Measurements from ENCODE around the gene ADGRV1.
"Not testable (repeated sequence)": the region's sequence is repeated elsewhere in the genome, so short reads cannot be mapped to it uniquely, and the experiment has no call there.

ADGRV1 gene

DNA sequence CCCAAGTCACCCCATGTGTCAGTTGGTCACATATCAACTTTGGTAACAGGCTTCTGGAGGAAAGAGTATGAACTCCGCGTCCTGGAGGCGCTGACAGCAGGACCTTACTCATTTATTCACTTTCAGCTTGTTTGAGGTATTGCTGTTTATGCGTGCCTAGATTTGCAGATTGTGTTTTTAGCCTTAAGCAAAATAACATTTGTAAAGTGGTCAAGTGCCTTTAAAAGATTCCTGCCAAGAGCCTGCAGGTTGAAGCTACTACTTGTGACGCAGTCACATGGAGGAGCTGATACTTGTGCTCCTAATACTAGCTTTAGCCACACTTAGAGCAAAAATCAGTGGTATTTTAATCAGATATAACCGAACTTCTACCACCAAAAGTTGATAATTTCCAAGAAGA is 351.3 kb downstream of the ADGRV1 start:
- DNase-seq (ENCODE audit: low read depth in 2 of 2): no peak

DNA sequence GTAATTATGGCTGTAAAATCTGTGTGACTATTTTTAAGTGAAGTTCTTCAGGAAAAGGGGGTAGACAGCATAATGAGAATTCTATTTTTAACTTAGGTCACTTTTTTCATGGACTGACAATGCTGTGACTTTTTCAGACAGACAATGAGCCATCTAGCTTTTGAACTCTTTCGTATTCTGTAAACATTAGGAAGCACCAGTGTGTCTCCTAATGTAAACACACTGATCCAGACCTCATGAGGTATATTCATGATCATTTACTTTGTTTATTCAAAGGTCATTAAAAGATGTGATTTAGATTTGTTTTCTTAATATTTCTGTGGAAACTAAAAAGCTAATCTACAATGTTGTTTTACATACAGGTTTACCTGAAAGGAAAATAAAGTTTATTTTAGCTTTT is 352.6 kb downstream of the ADGRV1 start:
- no peak for DNase-seq (ENCODE audit: low read depth in 2 of 2)

DNA sequence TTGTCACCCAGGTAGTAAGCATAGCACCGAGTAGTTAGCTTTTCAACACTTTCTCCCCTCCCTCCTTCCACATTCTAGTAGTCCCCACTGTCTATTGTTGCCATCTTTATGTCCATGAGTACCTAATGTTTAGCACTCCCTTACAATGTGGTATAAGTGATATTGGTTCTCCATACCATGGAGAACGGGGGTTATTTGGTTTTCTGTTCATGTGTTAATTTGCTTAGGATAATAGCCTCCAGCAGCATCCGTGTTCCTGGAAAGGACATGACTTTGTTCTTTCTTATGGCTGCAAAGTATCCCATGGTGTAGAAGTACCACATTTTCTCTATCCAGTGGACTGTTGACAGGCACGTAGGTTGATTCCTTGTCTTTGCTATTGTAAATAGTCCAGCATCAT is 353.9 kb downstream of the ADGRV1 start:
- no peak for DNase-seq (ENCODE audit: low read depth in 2 of 2)

DNA sequence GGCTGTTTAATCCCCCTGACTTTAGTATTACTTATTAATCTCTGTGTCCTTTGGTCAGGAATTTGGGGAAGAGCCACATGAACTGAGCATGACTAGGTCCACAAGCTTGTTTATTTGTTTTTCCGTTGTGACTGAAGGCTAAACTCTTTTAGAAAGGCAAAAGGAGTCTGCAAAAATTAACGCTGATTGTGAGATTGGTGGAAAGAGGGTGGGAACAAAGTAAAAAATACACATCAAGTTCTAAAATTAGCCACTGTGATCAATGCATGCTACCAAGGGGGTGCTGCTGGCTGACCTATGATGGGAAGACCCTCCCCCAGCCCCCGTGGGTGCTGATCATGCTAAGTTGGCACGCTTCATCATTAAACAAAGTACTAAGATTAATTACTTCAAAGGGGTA is 356.8 kb downstream of the ADGRV1 start:
- no peak for DNase-seq (ENCODE audit: low read depth in 2 of 2)

DNA sequence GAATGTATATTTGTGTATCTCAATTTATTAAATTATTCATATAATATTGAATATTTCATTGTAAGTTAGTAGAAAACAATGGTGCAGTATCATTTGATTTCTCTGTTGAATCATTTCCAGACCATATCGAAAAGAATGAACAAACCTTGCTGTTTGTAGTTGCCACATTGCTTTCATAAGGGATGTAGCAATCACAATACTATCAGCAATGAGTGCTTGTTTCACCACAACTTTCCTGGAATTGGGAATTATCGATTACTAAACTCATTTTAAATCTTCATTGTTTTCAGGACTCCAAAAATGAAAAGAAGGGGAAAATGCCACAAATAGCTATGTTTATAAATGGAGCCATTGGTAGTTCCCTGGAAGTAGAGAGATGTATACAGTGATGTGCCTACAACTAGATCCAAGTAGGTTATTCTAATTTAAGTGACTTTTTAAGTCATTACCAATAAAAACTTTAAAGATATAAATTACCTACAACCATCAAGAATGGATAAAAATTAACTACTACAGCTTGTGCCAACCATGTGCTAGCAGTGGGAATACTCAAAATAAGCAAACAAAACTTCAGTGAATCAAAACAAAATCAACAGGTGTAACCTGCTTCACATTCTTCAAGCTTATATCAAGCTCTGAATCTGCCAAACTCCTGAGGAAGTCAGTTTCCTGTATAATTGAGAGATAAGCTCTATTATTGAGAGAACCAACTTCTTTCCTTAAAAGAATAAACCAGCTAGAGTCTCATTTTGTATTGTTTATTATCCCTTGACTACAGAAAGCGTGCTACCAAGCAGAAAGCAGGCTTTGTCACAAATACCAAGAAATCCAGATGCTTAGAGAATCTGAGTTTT is 358.6 kb downstream of the ADGRV1 start:
- no peak for DNase-seq (ENCODE audit: low read depth in 2 of 2)

DNA sequence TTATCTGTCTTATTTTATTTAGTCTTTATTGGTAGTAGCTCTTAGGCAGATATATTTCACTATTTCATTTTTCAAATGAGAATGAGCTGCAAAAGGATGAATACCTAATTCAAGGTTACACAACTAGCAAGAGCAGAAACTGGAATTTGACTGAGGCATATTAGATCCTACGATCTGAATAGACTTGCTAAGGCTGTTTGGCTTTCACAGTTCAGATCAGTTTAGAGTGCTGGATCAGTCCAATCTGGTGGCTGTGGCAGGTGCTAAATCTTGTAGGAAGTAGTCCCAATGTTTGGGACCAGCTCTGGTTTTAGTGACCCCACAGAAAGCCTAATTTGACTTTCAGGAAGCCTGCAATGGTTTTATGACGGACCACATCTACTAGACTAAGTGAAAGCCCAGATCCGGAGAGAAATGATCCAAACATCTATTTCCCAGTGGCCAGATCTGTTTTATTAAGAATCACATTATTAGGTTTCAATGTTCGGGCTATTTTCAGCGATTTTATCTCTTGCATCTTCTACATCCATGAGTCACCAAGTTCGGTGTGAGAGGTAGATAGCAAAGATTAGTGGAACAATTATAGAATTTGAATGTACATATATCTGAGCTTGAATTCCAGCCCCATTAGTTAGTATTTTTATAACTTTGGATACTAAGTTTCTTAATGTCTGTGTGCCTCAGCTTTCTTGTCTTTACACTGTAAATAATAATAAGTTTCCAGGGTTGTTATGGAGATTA is 359.5 kb downstream of the ADGRV1 start:
- no peak for DNase-seq (ENCODE audit: low read depth in 2 of 2)

DNA sequence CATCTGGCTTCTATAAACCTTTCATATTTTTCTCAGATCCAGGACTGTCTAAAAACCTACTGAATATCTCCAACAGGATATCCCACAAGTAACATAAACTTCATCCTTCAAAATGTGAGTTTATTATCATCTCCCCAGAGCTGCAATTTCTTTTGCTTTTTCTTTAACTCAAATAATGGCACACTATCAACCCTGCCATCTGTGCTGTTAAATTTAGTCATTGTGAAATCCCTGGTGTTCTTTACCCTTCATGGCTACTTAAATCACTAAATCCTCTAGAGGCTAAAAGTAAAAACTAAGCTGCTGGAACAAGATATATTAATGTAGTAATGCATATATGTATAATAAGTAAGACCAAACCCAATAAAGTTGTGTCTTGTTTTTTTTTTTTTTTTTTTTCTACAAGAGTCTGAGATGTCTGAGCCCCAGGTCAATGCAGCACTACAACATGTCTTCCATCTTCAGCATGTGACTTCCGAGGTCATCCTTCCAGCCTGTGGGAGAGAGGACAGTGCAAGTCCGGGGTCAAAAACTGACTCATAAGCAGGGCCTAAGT is 362.9 kb downstream of the ADGRV1 start:
- no peak for DNase-seq (ENCODE audit: low read depth in 2 of 2)

DNA sequence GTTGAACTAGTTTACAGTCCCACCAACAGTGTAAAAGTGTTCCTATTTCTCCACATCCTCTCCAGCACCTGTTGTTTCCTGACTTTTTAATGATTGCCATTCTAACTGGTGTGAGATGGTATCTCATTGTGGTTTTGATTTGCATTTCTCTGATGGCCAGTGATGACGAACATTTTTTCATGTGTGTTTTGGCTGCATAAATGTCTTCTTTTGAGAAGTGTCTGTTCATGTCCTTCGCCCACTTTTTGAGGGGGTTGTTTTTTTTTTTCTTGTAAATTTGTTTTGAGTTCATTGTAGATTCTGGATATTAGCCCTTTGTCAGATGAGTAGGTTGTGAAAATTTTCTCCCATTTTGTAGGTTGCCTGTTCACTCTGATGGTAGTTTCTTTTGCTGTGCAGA is 365.6 kb downstream of the ADGRV1 start:
- DNase-seq (ENCODE audit: low read depth in 2 of 2): not testable (repeated sequence)

DNA sequence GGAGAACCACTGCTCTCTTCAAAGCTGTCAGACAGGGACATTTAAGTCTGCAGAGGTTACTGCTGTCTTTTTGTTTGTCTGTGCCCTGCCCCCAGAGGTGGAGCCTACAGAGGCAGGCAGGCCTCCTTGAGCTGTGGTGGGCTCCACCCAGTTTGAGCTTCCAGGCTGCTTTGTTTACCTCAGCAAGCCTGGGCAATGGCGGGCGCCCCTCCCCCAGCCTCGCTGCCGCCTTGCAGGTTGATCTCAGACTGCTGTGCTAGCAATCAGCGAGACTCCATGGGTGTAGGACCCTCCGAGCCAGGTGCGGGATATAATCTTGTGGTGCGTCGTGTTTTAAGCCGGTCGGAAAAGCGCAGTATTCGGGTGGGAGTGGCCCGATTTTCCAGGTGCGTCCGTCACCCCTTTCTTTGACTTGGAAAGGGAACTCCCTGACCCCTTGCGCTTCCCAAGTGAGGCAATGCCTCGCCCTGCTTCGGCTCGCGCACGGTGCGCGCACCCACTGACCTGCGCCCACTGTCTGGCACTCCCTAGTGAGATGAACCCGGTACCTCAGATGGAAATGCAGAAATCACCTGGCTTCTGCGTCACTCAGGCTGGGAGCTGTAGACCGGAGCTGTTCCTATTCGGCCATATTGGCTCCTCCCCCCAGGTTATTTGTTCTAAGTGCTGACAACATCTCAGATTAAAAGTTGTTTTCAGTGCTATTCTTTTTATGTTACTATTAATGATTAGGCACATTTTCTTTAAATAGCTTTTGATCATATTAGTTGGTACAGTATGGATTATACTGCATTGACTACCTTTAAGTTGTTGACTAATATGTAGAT is 370.6 kb downstream of the ADGRV1 start:
- DNase-seq (ENCODE audit: low read depth in 2 of 2): not testable (repeated sequence)

DNA sequence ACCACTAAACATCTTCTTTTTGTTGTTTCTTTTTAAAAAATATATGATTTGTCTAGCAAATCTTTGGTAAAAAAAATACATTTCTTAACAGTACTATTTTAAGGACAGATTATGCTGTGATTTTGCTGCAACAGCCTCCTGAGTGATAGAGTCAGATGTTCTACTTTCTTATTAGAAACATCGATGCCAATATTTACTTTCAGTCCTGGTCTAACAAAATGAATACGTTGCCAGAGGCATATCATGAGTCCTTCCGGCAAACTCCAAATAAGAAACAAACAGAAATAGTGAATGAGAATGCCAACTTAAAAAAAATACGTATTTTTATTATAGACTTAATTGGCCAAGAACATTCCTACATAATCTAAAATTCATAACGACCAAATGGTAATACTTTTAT is 371.5 kb downstream of the ADGRV1 start:
- DNase-seq (ENCODE audit: low read depth in 2 of 2): no peak

DNA sequence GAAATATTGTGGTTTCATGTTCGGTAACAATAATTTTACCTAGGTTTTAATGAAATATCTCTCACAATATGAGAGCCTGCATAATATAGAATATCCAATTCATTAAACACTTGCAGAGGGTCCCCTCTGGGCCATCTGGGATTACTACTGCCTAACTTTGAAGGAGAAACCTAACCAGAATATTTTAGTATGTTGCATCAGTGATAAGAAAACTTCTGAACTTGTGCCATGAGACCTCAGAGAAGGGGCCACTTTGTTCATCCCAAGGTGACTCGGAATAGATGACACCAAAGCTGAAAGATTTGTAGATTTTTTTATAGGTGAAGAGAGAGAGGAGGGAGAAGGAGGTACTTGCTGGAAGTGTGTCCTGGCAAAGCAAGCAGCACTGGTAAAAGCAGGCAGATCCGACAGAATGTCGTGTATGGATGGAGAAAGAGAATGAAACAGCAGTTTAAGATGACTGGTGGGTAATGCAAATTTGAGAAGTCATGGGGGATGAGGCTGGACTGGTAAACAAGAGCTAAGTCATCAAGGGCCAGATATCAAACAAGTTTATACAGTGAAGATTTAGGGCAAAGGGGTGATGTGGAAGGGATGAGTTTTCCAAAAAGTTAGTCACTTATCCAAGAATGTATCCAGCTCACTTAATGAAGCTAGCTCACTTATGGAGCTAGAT is 372.3 kb downstream of the ADGRV1 start:
- DNase-seq (ENCODE audit: low read depth in 2 of 2): no peak

DNA sequence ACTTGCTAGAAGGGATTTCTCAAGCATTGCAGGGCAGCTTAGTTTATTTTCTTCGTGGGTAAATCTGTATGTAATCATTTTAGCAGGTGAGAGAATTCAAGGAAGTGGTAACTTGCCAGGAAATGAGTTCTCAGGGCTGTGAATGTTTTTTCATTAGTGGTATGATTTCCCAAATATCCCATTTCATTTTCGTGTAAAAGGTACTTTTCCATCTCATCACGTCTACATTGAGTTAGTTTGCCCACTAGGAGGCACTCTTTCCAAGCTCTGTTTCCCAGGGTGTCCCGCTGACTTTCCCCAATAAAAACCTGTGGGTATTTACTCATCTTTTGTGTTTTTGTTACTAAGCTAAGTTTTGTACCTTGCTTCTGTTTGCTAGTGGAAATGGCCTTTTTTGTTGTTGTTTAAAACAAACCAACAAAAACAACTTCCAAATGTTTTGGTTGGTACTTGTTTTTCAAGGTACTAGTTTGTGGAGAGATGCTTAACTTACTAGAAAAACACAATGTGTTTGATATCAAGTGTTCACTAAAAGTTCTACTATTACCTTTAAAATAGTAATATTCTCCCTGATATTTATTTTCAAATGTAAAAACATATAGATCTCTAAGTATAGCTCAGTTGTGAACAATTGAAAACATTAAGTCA is 373.6 kb downstream of the ADGRV1 start:
- DNase-seq (ENCODE audit: low read depth in 2 of 2): no peak

DNA sequence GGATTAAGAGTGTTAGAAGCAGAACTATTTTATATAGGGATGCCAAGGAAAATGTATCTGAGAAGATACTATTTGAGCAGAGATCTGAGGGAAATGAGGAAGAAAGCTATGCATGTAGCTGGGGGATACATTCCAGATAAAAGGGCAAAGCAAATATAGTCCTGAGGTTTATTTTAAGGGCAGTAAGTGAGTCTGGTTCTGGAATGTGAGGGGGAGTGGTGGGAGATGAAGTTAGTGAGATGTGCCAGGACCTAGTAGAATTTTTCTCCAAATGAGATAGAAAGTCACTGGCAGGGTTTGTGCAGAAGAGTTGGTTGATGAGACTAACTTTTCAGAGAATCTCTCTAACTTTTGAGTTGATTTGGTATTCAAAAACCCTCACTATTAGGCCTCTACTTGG is 374.7 kb downstream of the ADGRV1 start:
- no peak for DNase-seq (ENCODE audit: low read depth in 2 of 2)

DNA sequence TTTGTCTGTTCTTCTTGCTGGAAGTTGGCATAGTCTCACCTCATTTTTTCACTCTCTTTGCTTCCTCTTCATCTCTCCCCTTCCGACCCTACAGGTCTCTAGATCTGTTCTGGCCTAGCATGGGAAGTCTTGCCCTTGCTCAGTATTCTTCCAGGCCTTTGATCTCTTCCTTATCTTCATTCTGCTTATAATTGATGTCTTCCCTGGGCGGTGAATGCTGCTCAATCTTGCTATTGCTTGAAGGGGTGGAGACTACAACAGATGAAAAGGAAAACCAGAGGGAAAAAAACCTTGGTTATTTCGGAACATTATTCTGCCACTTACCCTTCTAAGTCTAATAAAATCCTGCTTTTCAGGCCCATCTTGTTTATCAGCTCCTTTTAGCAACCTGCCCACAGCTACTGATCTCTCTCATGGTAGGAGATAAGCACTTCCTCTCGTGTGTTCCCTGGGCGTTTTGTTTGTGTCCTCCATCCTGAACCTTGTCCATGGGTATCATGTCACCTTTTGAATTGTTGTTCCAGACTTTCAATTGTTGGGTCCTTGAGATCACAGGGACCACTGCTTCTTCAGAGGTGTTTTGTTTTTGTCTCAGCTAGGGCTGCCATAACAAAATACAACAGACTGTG is 375.6 kb downstream of the ADGRV1 start:
- no peak for DNase-seq (ENCODE audit: low read depth in 2 of 2)

DNA sequence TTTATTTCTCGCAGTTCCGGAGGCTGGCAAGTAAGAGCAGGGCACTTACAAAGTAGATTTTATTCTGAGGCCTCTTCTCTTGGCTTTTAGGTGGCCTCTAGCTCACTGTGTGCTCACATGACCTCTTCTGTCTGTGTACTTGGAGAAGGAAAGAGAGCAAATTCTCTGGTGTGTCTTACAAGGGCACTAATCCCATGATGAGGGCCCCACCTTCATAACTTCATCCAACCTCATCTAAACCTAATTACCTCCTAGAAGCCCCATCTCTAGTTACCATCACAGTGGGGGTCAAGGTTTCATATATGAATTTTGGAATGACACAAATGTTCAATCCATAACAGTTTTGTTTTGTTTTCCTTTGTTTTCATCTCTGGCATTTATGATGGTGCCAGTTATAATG is 376.1 kb downstream of the ADGRV1 start:
- no peak for DNase-seq (ENCODE audit: low read depth in 2 of 2)

DNA sequence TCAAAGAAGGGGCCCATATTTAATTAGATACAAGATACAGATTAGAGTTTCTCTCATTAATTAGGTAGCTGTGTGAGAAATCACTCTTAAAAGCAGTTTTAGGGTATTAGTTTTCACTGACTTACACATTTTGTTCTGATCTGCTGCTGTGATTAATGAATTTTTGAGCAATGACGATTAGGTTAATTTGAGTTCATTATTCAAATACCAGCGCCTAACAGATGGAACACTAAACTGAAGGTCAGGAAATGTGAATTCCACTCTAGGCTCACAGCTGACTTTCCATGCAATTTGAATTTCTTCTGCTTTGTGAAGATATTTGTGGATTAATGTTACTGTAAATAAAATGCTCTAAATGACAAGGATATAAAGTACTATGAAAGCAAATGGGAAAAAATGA is 380.6 kb downstream of the ADGRV1 start:
- DNase-seq (ENCODE audit: low read depth in 2 of 2): no peak

DNA sequence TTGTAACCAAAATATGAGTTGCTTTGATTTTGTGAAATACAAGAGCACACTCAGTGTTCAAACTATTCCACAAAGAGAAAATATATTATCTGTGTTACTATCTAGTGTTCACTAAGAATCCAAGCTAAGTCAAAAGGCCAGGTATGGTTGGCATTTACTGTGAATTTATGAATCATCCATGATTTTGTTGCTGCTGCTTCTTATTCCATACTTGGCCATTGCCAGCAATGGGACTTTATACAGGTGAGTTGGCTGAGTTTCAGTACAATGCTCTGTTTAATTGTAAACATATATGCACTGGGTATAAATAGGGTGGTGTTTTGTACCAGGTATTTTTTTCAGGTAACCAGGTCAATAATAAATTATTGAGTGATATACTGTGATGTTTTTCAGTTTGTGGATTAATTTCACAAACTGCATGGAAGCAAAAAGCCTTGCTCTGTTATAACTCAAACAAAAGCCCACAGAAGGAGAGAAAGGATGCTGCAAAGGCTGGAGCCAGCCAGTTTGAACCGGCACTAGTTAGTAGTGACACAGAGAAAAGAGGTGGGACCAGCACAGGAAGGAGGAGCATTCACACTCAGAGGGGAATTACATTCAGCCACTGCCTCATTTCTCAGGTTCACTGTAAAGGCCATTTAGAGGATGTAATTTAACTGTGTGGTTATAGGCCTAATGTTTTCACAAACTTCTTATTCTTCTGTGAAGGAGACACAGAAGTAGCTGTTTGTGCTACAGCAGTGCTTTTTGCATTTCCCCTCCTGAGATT is 381.8 kb downstream of the ADGRV1 start:
- no peak for DNase-seq (ENCODE audit: low read depth in 2 of 2)

DNA sequence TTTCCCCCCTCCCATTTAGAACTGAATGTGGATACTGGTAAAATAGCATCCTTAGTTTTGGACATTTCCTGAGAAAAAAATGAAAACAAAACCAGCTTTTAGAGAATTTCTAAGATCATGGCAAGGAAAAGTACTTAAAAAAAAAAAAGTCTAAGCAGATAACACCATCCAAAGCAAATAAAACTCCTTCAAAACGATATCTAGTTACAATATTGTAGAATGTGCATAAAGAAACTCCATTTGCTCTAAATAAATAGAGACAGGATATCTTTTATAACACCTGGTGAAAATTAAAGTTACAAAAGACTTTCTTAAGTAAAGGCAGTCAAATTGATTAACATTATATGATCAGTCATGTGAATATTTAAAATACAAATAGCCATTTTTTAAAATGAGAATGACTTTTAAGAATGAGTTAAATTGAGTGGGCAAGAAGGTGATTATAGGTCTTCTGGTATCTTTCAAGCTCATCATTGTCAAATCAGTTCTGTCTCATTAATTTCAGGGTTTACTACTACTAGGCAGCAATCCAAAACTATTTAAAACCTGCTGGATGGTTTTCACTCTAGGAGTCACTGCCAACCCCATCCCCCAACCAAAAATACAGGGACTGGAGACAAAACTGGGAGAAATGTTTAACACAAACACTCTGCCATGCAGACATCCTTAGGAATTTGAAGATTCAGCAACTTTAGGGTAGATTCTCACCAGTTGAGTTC is 382.6 kb downstream of the ADGRV1 start:
- DNase-seq (ENCODE audit: low read depth in 2 of 2): no peak

DNA sequence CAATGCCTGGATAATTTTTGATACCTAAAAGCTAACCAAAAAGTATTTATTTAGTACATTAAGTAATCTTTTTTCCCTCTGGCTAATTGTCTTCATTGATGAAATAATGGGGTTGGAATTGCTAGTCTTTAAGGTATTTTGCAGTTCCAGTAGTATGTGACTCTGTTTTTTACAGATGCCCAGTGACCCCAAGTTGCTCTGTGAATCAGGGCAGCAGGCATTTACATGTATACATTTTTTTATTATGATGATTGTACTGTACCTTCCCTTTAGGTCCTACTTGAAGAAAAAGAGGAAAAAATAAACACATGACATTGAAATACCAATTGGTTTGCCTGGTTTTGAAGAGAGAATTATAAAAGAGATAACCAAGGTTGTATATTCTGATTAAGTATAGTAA is 385.5 kb downstream of the ADGRV1 start:
- no peak for DNase-seq (ENCODE audit: low read depth in 2 of 2)
